OCI-LY7 (cell line): ENCODE results near the gene ANKRD13D.

Source experiments
- EZH2phosphoT487 ChIP-seq: fragments of 200-600 bp; sonication (generic); IDR thresholded peaks from 2 replicates; pipeline ENCODE4 v1.6.1; 2018; ENCODE audit warnings: low read depth, borderline replicate concordance, mild to moderate bottlenecking, mixed run types, antibody characterized with exemption, low read length, moderate library complexity, mixed read lengths
- TF ChIP-seq, protein P1 (sequence below): fragments of 200-600 bp; sonication (generic); conservative IDR thresholded peaks from 2 replicates; pipeline ENCODE4 v1.5.1; 2014; ENCODE audit warnings: mild to moderate bottlenecking, antibody characterized with exemption, low read length, moderate library complexity, mixed read lengths

DNA sequence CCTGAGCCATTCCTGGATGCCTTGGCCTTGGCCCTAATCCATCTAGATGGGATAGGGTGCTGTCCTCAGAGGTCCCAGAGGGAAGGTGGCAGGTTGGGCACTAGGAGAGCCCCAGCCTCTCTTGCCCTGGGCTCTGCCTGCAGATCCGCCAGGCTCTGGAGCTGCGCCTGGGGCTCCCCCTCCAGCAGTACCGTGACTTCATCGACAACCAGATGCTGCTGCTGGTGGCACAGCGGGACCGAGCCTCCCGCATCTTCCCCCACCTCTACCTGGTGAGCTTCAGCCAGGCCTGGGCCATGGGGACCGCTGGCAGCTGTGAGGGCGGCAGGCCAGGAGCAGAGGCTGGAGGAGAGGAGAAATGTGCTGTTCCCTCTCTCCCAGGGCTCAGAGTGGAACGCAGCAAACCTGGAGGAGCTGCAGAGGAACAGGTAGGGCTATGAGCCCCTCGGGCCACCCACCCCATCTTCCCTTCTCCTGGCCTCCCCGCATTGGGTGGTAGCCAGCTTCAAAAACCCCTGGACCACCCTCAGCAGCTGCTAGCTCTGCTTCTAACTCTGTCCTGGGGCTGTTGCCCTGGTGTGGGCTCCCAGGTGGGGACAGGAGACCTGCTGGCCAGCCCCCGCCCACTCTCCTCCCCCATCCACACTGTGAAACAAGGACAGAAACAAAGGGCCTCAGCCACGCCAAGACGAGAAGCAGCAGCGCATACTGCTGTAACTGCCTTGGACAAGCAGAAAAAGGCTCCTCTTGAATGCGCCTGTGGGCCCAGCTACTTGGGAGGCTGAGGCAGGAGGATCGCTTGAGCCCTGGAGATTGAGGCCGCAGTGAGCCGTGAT lies 19.1 kb downstream of the ANKRD13D start:
- TF ChIP-seq, protein P1, sequence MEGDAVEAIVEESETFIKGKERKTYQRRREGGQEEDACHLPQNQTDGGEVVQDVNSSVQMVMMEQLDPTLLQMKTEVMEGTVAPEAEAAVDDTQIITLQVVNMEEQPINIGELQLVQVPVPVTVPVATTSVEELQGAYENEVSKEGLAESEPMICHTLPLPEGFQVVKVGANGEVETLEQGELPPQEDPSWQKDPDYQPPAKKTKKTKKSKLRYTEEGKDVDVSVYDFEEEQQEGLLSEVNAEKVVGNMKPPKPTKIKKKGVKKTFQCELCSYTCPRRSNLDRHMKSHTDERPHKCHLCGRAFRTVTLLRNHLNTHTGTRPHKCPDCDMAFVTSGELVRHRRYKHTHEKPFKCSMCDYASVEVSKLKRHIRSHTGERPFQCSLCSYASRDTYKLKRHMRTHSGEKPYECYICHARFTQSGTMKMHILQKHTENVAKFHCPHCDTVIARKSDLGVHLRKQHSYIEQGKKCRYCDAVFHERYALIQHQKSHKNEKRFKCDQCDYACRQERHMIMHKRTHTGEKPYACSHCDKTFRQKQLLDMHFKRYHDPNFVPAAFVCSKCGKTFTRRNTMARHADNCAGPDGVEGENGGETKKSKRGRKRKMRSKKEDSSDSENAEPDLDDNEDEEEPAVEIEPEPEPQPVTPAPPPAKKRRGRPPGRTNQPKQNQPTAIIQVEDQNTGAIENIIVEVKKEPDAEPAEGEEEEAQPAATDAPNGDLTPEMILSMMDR: no peak
- no peak for TF ChIP-seq EZH2phosphoT487
